T-helper 1 cell treated with Interleukin-12 subunit alpha and Interleukin-12 subunit beta and Interleukin-4 antibody, amounts not matched to agents 30 μg/mL and 1 μg/mL, for 36 hours (primary cell): ENCODE results near the gene STARD5.

Source experiments
- H3K27ac Mint-ChIP-seq: one replicate; pipeline ENCODE4 v1.8.0; 2021; ENCODE audit warnings: mild to moderate bottlenecking, mixed read lengths
- H3K27me3 Mint-ChIP-seq: one replicate; pipeline ENCODE4 v1.8.0; 2021; ENCODE audit warnings: low read depth, mixed read lengths
- H3K36me3 Mint-ChIP-seq: one replicate; pipeline ENCODE4 v1.8.0; 2021; ENCODE audit warnings: low read depth, mixed read lengths
- H3K4me1 Mint-ChIP-seq: one replicate; pipeline ENCODE4 v1.8.0; 2021; ENCODE audit warnings: low read depth, mixed read lengths
- H3K4me3 Mint-ChIP-seq: one replicate; pipeline ENCODE4 v1.8.0; 2021; ENCODE audit warnings: mild to moderate bottlenecking, moderate library complexity, mixed read lengths
- H3K9me3 Mint-ChIP-seq: one replicate; pipeline ENCODE4 v1.8.0; 2021; ENCODE audit warnings: mixed read lengths

The STARD5 gene

GRCh38 chr15:81259760-81260298 is 64.1 kb downstream of the STARD5 start:
- no peaks in the 10 kb centered on the region for H3K9me3 Mint-ChIP-seq
- no peak overlapping the region for H3K27ac Mint-ChIP-seq
- peaks cover 7% of the 10 kb centered on the region for H3K27me3 Mint-ChIP-seq
- no peaks in the 10 kb centered on the region for H3K36me3 Mint-ChIP-seq
- H3K4me3 Mint-ChIP-seq: no peak overlapping the region
- peaks cover 3% of the 10 kb centered on the region for H3K4me1 Mint-ChIP-seq
